Measurements from ENCODE around the gene MINAR2.

Gene MINAR2

DNA sequence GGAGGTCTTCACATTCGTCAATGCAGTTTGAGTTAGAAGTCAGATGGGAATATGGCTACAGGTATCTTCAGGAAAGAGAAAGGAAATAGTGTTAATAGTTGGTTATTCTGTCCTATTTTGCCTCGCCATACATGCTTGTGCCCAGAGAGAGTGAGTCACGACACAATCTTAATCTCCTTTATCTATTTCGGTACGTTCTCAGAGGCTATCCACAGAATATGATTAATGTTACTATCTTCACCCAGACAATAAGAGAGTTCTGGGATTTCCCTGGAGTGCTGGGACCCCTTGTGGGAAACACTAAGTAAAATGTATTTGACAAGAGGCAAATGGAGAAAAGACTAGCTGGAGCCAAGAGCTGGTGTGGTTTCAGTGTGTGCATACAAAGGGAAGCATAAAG, 25.5 kb downstream of the MINAR2 start:
- DNase-seq: no peak

DNA sequence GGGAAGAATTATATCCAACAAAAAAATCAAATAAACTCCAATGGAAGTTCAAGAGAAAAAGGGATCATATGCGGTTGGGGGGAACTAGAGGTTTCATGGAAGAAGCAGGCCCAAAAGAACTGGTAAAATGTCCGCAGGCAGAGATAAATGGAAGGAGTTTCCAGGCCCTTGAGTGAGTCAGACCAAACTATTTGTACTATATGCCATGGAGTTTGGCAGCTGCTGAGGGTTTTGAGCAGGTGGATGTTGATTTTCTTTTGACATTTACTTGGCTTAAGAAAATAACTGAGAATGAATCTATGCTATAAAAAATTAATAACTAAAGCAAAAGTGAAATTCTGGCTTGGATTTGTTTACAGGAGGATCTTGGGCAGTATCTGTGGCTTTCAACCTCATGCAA, 33.7 kb downstream of the MINAR2 start:
- no peak for DNase-seq

DNA sequence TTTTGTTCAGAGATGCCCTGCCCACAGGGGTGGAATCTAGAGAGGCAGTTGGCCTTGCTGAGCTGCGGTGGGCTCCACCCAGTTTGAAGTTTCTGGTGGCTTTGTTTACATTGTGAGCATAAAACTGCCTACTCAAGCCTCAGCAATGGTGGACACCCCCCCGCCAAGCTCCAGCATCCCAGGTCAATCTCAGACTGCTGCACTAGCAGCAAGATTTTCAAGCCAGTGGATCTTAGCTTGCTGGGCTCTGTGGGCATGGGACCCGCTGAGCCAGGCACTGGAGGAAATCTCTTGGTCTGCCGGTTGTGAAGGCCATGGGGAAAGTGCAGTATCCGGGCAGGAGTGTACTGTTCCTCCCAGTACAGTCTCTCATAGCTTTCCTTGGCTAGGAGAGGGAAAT, 55.5 kb downstream of the MINAR2 start:
- DNase-seq: no peak

DNA sequence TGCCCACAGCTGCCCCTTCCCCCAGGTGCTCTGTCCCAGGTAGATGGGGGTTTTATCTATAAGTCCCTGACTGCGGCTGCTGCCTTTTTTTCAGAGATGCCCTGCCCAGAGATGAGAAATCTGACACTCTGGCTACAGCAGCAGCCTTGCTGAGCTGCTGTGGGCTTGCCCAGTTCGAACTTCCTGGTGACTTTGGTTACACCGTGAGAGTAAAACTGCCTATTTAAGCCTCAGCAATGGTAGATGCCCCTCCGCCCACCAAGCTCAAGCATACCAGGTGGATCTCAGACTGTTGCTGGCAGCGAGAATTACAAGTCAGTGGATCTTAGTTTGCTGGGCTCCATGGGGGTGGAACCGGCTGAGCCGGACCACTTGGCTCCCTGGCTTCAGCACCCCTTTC, 56.8 kb downstream of the MINAR2 start:
- DNase-seq: no peak

DNA sequence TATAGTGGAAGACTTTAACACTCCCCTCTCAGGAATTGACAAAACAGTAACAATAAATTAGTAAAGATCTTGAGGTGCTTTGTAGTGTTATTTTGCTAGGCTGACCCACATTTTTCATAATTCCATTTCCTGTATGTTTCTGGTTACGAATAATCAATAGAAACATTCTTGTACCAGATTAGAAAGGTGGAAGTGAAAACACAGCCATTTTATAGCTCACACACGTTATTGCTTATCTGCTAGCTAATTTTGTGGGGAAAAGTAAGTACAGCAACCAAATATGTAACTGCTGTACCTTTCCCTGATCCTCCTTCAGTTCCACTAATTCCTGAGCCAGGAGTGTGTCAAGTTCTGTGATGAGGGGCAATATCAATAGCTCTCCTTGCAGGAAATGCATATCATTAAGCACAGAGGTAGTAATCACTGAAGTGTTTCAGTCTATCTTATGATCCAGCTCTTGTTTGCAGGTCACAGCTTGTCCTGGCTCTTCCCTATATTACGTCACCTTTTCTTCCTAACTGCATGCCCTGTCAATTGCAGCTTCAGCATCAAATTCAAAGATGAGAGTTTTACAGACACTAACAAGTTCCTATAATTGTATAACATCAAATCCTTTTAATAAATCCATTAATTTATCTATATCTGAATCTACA, 59.4 kb downstream of the MINAR2 start:
- no peak for DNase-seq
